Endothelial cell of umbilical vein (primary cell): Measurements from ENCODE around the gene PAX3. TPM values are rescaled to one million over a fixed set of nuclear protein-coding genes. Genes with fewer than 3 reads are reported as not detected.

Experiments
- BruUV-seq: library from RNA; stranded (reverse); fragments of 400-500 nt; replicated peaks from 2 replicates; lab custom pipeline; 2021; lab: Mats Ljungman, UMichigan
- CTCF ChIA-PET: fragments of 300-600, 350-600 bp; sonication (Branson Sonifier 250); formaldehyde crosslinking; loops from one replicate; lab custom pipeline; 2021; ENCODE audit warnings: antibody characterized with exemption, inconsistent platforms; lab: Charles Lee
- POLR2A ChIA-PET: fragments of 300-600, 350-600 bp; sonication (Branson Sonifier 250); formaldehyde crosslinking; loops from one replicate; lab custom pipeline; 2021; ENCODE audit warnings: antibody characterized with exemption, inconsistent platforms; lab: Charles Lee
- DNase-seq: peaks from one replicate; pipeline ENCODE4 v3.0.0-alpha.2; 2011; ENCODE audit warnings: low read depth, low spot score
- FAIRE-seq: peaks from 2 replicates; lab custom pipeline; 2011; peaks lifted over from hg19 to GRCh38; lab: Jason Lieb, UNC
- H2AFZ ChIP-seq: 2 replicates; pipeline ENCODE4 v1.6.0; 2012; ENCODE audit warnings: low read depth, low read length, control low read depth, inconsistent platforms
- H3K27ac ChIP-seq: 2 replicates; pipeline ENCODE4 v1.5.1; 2011; ENCODE audit warnings: low read depth, mild to moderate bottlenecking, control low read depth, low read length, moderate library complexity; ENCODE audit not compliant: insufficient read depth
- H3K27me3 ChIP-seq, 2 experiments: 2 replicates each; pipeline versions ENCODE4 v1.6.0 to v1.6.1; 2011; ENCODE audit warnings: low read length in 2 of 2, mixed read lengths in 1 of 2; ENCODE audit not compliant: control insufficient read depth in 2 of 2, insufficient read depth in 2 of 2
- H3K36me3 ChIP-seq, 2 experiments: 2 replicates in 1 of 2; 3 replicates in 1 of 2; pipeline ENCODE4 v1.5.1; 2011; ENCODE audit warnings: low read length in 2 of 2, mild to moderate bottlenecking in 1 of 2, moderate library complexity in 1 of 2; ENCODE audit not compliant: control insufficient read depth in 2 of 2, insufficient read depth in 2 of 2; ENCODE audit errors: extremely low read depth in 1 of 2
- H3K4me1 ChIP-seq: 3 replicates; pipeline ENCODE4 v1.5.1; 2011; ENCODE audit warnings: mild to moderate bottlenecking, low read length; ENCODE audit not compliant: control insufficient read depth, insufficient read depth; ENCODE audit errors: extremely low read depth
- H3K4me2 ChIP-seq: 2 replicates; pipeline ENCODE4 v1.6.1; 2011; ENCODE audit warnings: low read length, control low read depth, mixed read lengths; ENCODE audit not compliant: insufficient read depth
- H3K4me3 ChIP-seq, 3 experiments: fragments of 200-600 bp in 1 of 3; sonication (generic), shearing (Covaris generic) in 1 of 3; replicated peaks in 1 of 3; 2 replicates each; pipeline ENCODE4 v1.5.1; 2011 to 2016; ENCODE audit warnings: control low read depth in 3 of 3, low read length in 3 of 3, mild to moderate bottlenecking in 2 of 3, inconsistent platforms in 1 of 3, low read depth in 1 of 3, moderate library complexity in 1 of 3; ENCODE audit not compliant: insufficient read depth in 1 of 3
- H3K79me2 ChIP-seq: 2 replicates; pipeline ENCODE4 v1.6.0; 2012; ENCODE audit warnings: low read length, inconsistent platforms; ENCODE audit not compliant: control insufficient read depth, insufficient read depth
- H3K9ac ChIP-seq: replicated peaks from 2 replicates; pipeline ENCODE3; 2011; ENCODE audit warnings: low read length, control low read depth; ENCODE audit not compliant: insufficient read depth; ENCODE audit errors: extremely low read depth
- H3K9me1 ChIP-seq: replicated peaks from 3 replicates; pipeline ENCODE4 v1.6.0; 2011; ENCODE audit warnings: mild to moderate bottlenecking, low read length; ENCODE audit not compliant: control insufficient read depth, insufficient read depth; ENCODE audit errors: extremely low read depth
- H3K9me3 ChIP-seq: replicated peaks from 2 replicates; pipeline ENCODE4 v1.5.1; 2012; ENCODE audit warnings: low read length, inconsistent platforms; ENCODE audit not compliant: control insufficient read depth, insufficient read depth
- H4K20me1 ChIP-seq: replicated peaks from 2 replicates; pipeline ENCODE3; 2011; ENCODE audit warnings: mild to moderate bottlenecking, low read length; ENCODE audit not compliant: control insufficient read depth, insufficient read depth; ENCODE audit errors: extremely low read depth
- EZH2 ChIP-seq: IDR thresholded peaks from 2 replicates; pipeline ENCODE4 v1.6.1; 2012; ENCODE audit warnings: borderline replicate concordance, low read depth, mild to moderate bottlenecking, moderate library complexity, low read length, inconsistent platforms; ENCODE audit not compliant: severe bottlenecking
- FOS ChIP-seq: IDR thresholded peaks from 2 replicates; pipeline ENCODE4 v1.6.1; 2011; ENCODE audit warnings: mild to moderate bottlenecking, low read length, moderate library complexity, borderline replicate concordance; ENCODE audit not compliant: insufficient read depth
- GATA2 ChIP-seq: IDR thresholded peaks from 2 replicates; pipeline ENCODE4 v1.7.0; 2011; ENCODE audit warnings: low read depth, mild to moderate bottlenecking, moderate library complexity, mixed read lengths, low read length; ENCODE audit not compliant: insufficient read length, insufficient read depth
- JUN ChIP-seq: IDR thresholded peaks from 2 replicates; pipeline ENCODE4 v1.6.1; 2011; ENCODE audit warnings: borderline replicate concordance, low read depth; ENCODE audit not compliant: insufficient read length, insufficient read depth
- dilution Hi-C: fragments of 300-500 bp; cut with MboI; formaldehyde crosslinking; loops from one replicate; pipeline ENCODE4 v1.15.0; 2019; ENCODE audit warnings: low sequenced_read_pairs; ENCODE audit not compliant: extremely low pct_ligation_motif_present
- intact Hi-C: fragments of 100-400 bp; cut with micrococcal nuclease; formaldehyde crosslinking; loops from one replicate; pipeline ENCODE4 v1.10.0; 2022
- polyA plus RNA-seq, 4 experiments: library from polyadenylated mRNA; depleted of rRNA in 3 of 4; stranded (reverse) in 3 of 4; unstranded in 1 of 4; fragments of >200 nt; gene quantifications; 2 replicates each; pipeline versions ENCODE4 v1.2.1 to v1.2.3, GENCODE V29; 2011 to 2012; ENCODE audit warnings: missing spikeins in 1 of 4
- total RNA-seq: library from RNA; stranded (reverse); gene quantifications from 2 replicates; pipeline ENCODE4 v1.2.3, GENCODE V29; 2021

Gene PAX3
- total and polyA plus RNA-seq, 2 donors (not counting 3 experiments of a cell fraction or from before 2014, with no cell fraction given), result not detected

DNA sequence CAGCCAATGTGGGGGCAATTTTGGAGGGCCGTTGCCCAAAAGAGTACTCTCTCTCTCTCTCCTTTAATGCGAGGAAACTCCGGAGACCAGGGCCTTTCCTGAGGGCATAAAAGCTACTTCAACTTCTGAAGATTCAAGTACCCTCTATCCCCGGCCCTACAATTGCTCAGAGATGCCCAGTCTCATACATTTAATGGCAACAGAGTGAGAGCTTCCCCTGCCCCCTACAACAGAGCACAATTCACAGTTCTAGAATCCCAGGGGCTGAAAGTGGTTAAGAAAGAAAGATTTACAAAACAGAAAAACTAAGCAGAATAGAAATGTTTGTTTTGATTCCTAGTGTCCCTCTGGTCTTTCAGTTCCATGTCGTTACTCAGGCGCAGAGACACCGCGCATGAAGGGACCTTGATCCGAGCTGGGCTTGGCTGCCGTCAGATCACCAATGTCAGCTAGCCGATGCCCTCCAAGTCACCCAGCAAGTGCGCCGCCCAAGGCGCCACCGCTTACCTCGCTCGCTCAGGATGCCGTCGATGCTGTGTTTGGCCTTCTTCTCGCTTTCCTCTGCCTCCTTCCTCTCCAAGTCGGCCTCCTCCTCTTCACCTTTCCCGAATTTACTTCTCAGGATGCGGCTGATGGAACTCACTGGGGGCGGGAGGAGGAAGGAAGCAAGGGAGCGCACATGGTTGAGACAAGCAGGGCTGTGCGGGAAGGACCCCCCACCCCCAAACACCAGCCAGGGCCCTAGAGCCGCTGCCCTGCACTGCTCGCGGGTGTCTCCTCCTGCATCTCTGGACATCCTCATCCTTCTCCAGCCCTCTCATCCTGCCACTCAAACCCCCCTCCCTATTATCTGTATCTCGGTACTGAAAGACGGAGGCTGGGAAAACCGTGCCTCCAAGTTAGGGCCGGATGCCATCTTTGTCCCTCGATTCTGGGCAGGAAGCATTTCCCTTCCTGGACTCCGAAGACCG, 4.9 kb downstream of the PAX3 start:
- H3K27me3 ChIP-seq, result peaks cover 94 to 99% of the 10 kb centered on the region in 2 experiments
- H3K9me3 ChIP-seq, result no peaks in the 10 kb centered on the region
- no peaks in the 10 kb centered on the region for H3K36me3 ChIP-seq
- FAIRE-seq (no peak), DNase-seq (no peak)
- TF ChIP-seq JUN (no peak), FOS (no peak), GATA2 (no peak), EZH2 (peak; percentile 61)
- ChIA-PET POLR2A (no interaction called here), CTCF (no interaction called here)
- H3K9me1 ChIP-seq, result no peaks in the 10 kb centered on the region
- H3K9ac ChIP-seq, result no peak overlapping the region
- peaks cover 4% of the 10 kb centered on the region for H3K4me1 ChIP-seq
- no peak overlapping the region for H3K4me3 ChIP-seq
- intact Hi-C loops (no loop called here), dilution Hi-C loops (no loop called here)
- no peak overlapping the region for H3K27ac ChIP-seq
- BruUV-seq, result no TSS peak
- H3K79me2 ChIP-seq, result no peaks in the 10 kb centered on the region
- H3K4me2 ChIP-seq, result no peak overlapping the region
- H2AFZ ChIP-seq, result no peak overlapping the region
- no peaks in the 10 kb centered on the region for H4K20me1 ChIP-seq
